Body of pancreas (tissue), 4 donors: Measurements from ENCODE around the gene NR5A1. TPM values are rescaled to one million over a fixed set of nuclear protein-coding genes. Genes with fewer than 3 reads are reported as not detected.
A peak's percentile ranks its signal among the peaks of the same experiment; 100 is the strongest.

ENCODE experiments used
- ATAC-seq: fragments of 150-250 bp; one replicate; pipeline ENCODE4 v1.9.1; 2016
- DNase-seq, 4 donors: peaks; one replicate each; pipeline ENCODE4 v3.0.0-alpha.2; 2019
- H3K27ac ChIP-seq, 4 donors: fragments of 200-600 bp; sonication (generic); 1 replicate in 3 of 4; 2 replicates in 1 of 4; pipeline versions ENCODE4 v1.5.1 to v1.6.1; 2016 to 2019; ENCODE audit warnings: mild to moderate bottlenecking in 1 of 4, mixed read lengths in 1 of 4, moderate library complexity in 1 of 4
- H3K27me3 ChIP-seq, 2 donors: fragments of 200-600 bp; sonication (generic); one replicate each; pipeline ENCODE4 v1.6.0; 2016; ENCODE audit warnings: mild to moderate bottlenecking in 1 of 2
- H3K36me3 ChIP-seq, 2 donors: fragments of 200-600 bp; sonication (generic); replicated peaks in 1 of 2; 2 replicates each; pipeline ENCODE4 v1.5.1; 2016; ENCODE audit warnings: low read depth in 2 of 2; ENCODE audit not compliant: insufficient read depth in 1 of 2
- H3K4me1 ChIP-seq: fragments of 200-600 bp; sonication (generic); one replicate; pipeline ENCODE4 v1.6.0; 2016
- H3K4me3 ChIP-seq, 2 donors: fragments of 200-600 bp; sonication (generic); 1 replicate in 1 of 2; 2 replicates in 1 of 2; pipeline ENCODE4 v1.5.1; 2016 to 2019
- H3K9me3 ChIP-seq, 3 donors: fragments of 200-600 bp; sonication (generic); 1 replicate in 2 of 3; 2 replicates in 1 of 3; pipeline ENCODE4 v1.5.1; 2016
- CTCF ChIP-seq, 7 experiments: fragments of 450-650 bp in 4 of 7; fragments of 200-600 bp in 3 of 7; sonication (generic) in 3 of 7; IDR thresholded peaks; one replicate each; pipeline ENCODE4 v1.5.1; 2016 to 2019; ENCODE audit warnings: antibody characterized with exemption in 7 of 7
- POLR2A ChIP-seq, 3 donors: fragments of 450-650 bp; IDR thresholded peaks; one replicate each; pipeline ENCODE4 v1.6.1; 2016; ENCODE audit warnings: antibody characterized with exemption in 3 of 3, mild to moderate bottlenecking in 2 of 3
- WGBS, 2 donors: methylation state at CpG; one replicate each; pipeline ENCODE4 v1.1.5; 2017; 5-methylcytosine and 5-hydroxymethylcytosine counted together
- intact Hi-C: fragments of 100-400 bp; cut with DNase I; formaldehyde crosslinking; loops from one replicate; pipeline ENCODE4 v1.15.1; 2023
- total RNA-seq, 2 donors: library from RNA; depleted of rRNA; stranded (reverse); fragments of >200 nt; gene quantifications; one replicate each; pipeline ENCODE4 v1.1.0, GENCODE V29; 2016

NR5A1 gene
- total RNA-seq, 2 donors from 2014 or later: not detected

GRCh38 chr9:124483481-124483880, 23.7 kb downstream of the NR5A1 start:
- no peaks in the 10 kb centered on the region for H3K4me1 ChIP-seq

GRCh38 chr9:124482431-124483031, 24.7 kb downstream of the NR5A1 start:
- H3K9me3 ChIP-seq: no peaks in the 10 kb centered on the region
- no peak overlapping the region for H3K4me3 ChIP-seq
- WGBS, 2 donors: 31 to 45% methylated on average over 10 to 18 of the region's 26 CpGs
- TF ChIP-seq CTCF (IDR thresholded peaks at IDR 0.05) (no peak), POLR2A (IDR thresholded peaks at IDR 0.05) (no peak)
- no peak for ATAC-seq
- no peak overlapping the region for H3K27ac ChIP-seq
- peaks cover 0 to 3% of the 10 kb centered on the region in 2 donors for H3K27me3 ChIP-seq
- H3K36me3 ChIP-seq: no peaks in the 10 kb centered on the region
- no peak for DNase-seq
- peaks cover under 1% of the 10 kb centered on the region for H3K4me1 ChIP-seq
- intact Hi-C loops: no loop called here

More at GRCh38 chr9:124483481-124483880, 23.7 kb downstream of the NR5A1 start:
- no peaks in the 10 kb centered on the region for H3K36me3 ChIP-seq
- intact Hi-C loops: no loop called here
- no peak overlapping the region for H3K27ac ChIP-seq
- TF ChIP-seq POLR2A (IDR thresholded peaks at IDR 0.05) (no peak), CTCF (IDR thresholded peaks at IDR 0.05) (no peak)
- H3K27me3 ChIP-seq: no peaks in the 10 kb centered on the region
- no peak overlapping the region for H3K4me3 ChIP-seq
- no peak for DNase-seq
- WGBS, 2 donors: 87 to 96% methylated on average over 7 to 9 of the region's 9 CpGs
- H3K9me3 ChIP-seq: no peaks in the 10 kb centered on the region
- no peak for ATAC-seq

DNA sequence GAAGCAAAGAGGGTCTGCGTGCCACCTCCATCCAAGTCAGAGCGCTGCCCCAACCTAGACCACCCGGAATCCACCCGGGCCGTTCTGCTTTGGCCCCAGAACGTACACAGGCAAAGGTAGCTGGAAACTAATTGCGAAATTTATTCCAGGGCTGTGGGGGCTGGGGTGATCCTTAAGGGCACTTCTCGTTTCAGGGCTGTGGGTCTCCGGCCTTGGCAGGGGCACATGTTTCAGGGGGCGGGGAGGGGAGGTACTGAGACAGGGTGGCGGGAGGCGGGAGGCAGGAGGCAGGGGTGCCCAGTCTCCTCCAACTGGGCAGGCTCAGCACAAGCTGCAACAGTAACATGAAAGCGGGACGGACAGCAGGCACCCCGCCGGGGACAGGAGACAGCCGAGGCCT, 26.1 kb downstream of the NR5A1 start:
- intact Hi-C loops: no loop called here
- ATAC-seq (no peak), DNase-seq (no peak)

GRCh38 chr9:124480621-124480981, 26.6 kb downstream of the NR5A1 start:
- intact Hi-C loops: no loop called here
- no peaks in the 10 kb centered on the region for H3K36me3 ChIP-seq
- no peak overlapping the region for H3K27ac ChIP-seq
- ATAC-seq (no peak), DNase-seq (no peak)
- H3K9me3 ChIP-seq: no peaks in the 10 kb centered on the region
- peaks cover 5% of the 10 kb centered on the region for H3K4me1 ChIP-seq
- peaks cover 0 to 8% of the 10 kb centered on the region in 2 donors for H3K27me3 ChIP-seq
- no peak overlapping the region for H3K4me3 ChIP-seq
- peak in 2 of 7 experiments; percentile 4 to 8 for TF ChIP-seq CTCF (IDR thresholded peaks at IDR 0.05)
- TF ChIP-seq POLR2A (IDR thresholded peaks at IDR 0.05): no peak
- 17 to 20% methylated on average over 3 to 7 of the region's 7 CpGs for whole genome bisulfite sequencing, 2 donors

More for the DNA sequence above, 26.1 kb downstream of the NR5A1 start:
- peaks cover 0 to 8% of the 10 kb centered on the region in 2 donors for H3K27me3 ChIP-seq
- no peak overlapping the region for H3K4me3 ChIP-seq
- no peaks in the 10 kb centered on the region for H3K36me3 ChIP-seq
- WGBS, 2 donors: 45% methylated on average over 16 of the region's 17 CpGs; no CpG with 5 or more reads in 1 of the 2 donors
- no peak overlapping the region for H3K27ac ChIP-seq
- H3K4me1 ChIP-seq: peaks cover 5% of the 10 kb centered on the region
- TF ChIP-seq POLR2A (IDR thresholded peaks at IDR 0.05) (no peak), CTCF (IDR thresholded peaks at IDR 0.05) (no peak)
- H3K9me3 ChIP-seq: no peaks in the 10 kb centered on the region
